ENCODE data around the gene SLC39A11. TPM values are rescaled to one million over a fixed set of nuclear protein-coding genes. Genes with fewer than 3 reads are reported as not detected.

Gene SLC39A11
- total and polyA plus RNA-seq, 2 of the 13 experiments (the other 11 are each of a cell fraction or from before 2014, with no cell fraction given) = 17.2 to 31.5 TPM

GRCh38 chr17:72725433-72726068 lies 366.9 kb downstream of the SLC39A11 start (continued):
- no peak for TF ChIP-seq NONO (IDR thresholded peaks at IDR 0.05)
- peak; percentile 27; the same call in 1 of the 2 replicates for TF ChIP-seq NONO (CRISPR knock-in tag; conservative IDR thresholded peaks at IDR 0.05)
- no peak for TF ChIP-seq ZNF749 (CRISPR knock-in tag; IDR thresholded peaks at IDR 0.05; ENCODE audit: borderline replicate concordance)
- no peak for TF ChIP-seq ZNF746 (CRISPR knock-in tag; IDR thresholded peaks at IDR 0.05)
- TF ChIP-seq ARID5B (CRISPR knock-in tag; IDR thresholded peaks at IDR 0.05) = peak; percentile 49
- TF ChIP-seq ZNF101 (CRISPR knock-in tag; IDR thresholded peaks at IDR 0.05; ENCODE audit: borderline replicate concordance, low read depth) = no peak
- peak; percentile 47; the same call in 1 of the 2 replicates for TF ChIP-seq PPARG (CRISPR knock-in tag; conservative IDR thresholded peaks at IDR 0.05)
- 0 out of 2 replicates have a peak, but pooled peaks have one; percentile 47 for TF ChIP-seq RFXANK (CRISPR knock-in tag; IDR thresholded peaks at IDR 0.05)
- no peak for TF ChIP-seq ZNF639 (CRISPR knock-in tag; conservative IDR thresholded peaks at IDR 0.05)
- TF ChIP-seq SOX13 (IDR thresholded peaks at IDR 0.05) = no peak
- no peak; a peak in 1 of 4 replicates for TF ChIP-seq SOX13 (CRISPR knock-in tag; conservative IDR thresholded peaks at IDR 0.05 in 1 of 2, IDR thresholded peaks at IDR 0.05 in 1 of 2)
- TF ChIP-seq ZNF331 (CRISPR knock-in tag; IDR thresholded peaks at IDR 0.05) = peak; percentile 49
- TF ChIP-seq ZNF20 (CRISPR knock-in tag; IDR thresholded peaks at IDR 0.05) = no peak
- TF ChIP-seq ZBTB10 (CRISPR knock-in tag; IDR thresholded peaks at IDR 0.05; ENCODE audit: borderline replicate concordance) = no peak
- TF ChIP-seq ZNF224 (CRISPR knock-in tag; IDR thresholded peaks at IDR 0.05) = no peak
- no peak for TF ChIP-seq ZNF710 (CRISPR knock-in tag; IDR thresholded peaks at IDR 0.05; ENCODE audit: borderline replicate concordance)
- no peak for TF ChIP-seq ZNF451 (CRISPR knock-in tag; IDR thresholded peaks at IDR 0.05)
- peak; percentile 79; the same call in 1 of the 2 replicates for TF ChIP-seq ZNF557 (CRISPR knock-in tag; IDR thresholded peaks at IDR 0.05)
- no peak for TF ChIP-seq HNRNPL (IDR thresholded peaks at IDR 0.05; ENCODE audit: low read depth, low read length)
- TF ChIP-seq RXRB (CRISPR knock-in tag; IDR thresholded peaks at IDR 0.05; ENCODE audit: borderline replicate concordance) = peak; percentile 62; the same call in 1 of the 2 replicates

Measured in HepG2 (cell line).